Fibroblast of lung (primary cell): ENCODE measurements around the gene CDH4.

Experiments
- CTCF ChIP-seq, 2 donors: IDR thresholded peaks in 1 of 2; conservative IDR thresholded peaks in 1 of 2; 1 replicate in 1 of 2; 2 replicates in 1 of 2; pipeline ENCODE4 v1.5.1; 2011 to 2012; ENCODE audit warnings: low read length in 2 of 2, control low read depth in 1 of 2, inconsistent platforms in 1 of 2, low read depth in 1 of 2, mild to moderate bottlenecking in 1 of 2
- EZH2 ChIP-seq: IDR thresholded peaks from 2 replicates; pipeline ENCODE4 v1.5.1; 2012; ENCODE audit warnings: low read length, control low read depth, mild to moderate bottlenecking; ENCODE audit errors: missing control alignments

DNA sequence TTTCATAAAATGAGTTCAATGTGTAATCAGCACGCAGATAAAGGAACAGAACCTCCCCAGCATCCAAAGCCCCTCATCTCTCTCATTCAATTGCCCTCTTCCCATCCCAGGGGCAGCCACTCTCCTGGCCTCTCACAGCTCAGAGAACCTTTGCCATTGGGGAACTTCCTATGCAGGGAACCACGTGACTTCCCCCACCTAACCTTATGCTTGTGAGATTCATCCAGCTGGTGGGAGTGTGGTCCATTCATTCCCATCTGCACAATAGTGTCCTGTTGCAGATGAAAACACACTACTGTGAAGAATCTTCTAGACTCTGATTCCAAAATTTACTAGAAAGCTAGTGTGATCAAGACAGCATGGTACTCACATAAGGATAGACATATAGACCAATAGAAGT, 299.3 kb downstream of the CDH4 start:
- no peak for TF ChIP-seq CTCF (conservative IDR thresholded peaks at IDR 0.05 in 1 of 2, IDR thresholded peaks at IDR 0.05 in 1 of 2; ENCODE audit: low read depth in 1 of 2, low read length in 2 of 2)
- TF ChIP-seq EZH2 = no peak
